Measurements from ENCODE around the gene PMM2.

The PMM2 gene

DNA sequence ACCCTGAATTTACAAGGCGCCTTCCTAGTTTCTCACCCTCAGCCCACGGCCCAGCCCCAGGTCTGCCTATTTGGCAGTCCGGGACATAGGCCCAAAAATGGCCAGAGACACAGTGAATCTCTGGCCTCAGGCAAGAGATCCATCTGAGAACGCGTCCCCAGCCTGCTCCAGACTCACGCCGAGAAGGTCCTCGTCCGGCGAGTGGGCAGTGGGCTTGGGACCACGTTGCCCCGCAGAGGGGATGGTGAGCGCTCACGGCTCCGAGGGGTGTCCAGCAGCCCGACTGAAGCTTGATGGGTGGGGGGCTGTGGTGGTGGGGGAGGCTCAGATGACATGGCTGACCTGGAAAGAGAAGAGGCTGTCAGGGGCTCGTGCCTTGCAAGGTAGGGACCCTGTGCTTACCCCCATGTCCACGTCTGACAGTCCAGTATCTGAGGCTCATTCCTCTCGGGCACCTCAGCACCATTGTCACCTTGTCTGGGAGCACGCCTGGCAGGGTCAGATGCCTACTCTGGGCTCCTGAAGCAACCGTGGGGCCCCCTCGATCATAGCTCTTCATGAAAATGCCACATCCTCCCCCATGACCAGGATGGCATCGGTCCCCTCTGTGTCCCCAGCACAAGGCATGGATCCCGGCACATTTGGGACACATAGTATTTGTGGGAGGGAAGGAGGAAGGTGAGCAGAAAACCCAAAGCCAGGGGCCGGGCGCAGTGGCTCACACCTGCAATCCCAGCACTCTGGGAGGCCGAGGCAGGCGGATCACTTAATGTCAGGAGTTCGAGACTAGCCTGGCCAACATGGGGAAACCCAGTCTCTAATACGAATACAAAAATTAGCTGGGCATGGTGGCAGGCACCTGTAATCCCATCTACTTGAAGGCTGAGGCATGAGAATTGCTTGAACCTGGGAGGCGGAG is 61.6 kb downstream of the PMM2 start:
- Histone ChIP-seq H3K36me3 (ENCODE audit: insufficient read depth, low read length) (peaks cover 90% of the 10 kb centered on the region), H3K9me3 (ENCODE audit: insufficient read depth, low read length, severe bottlenecking) (no peaks in the 10 kb centered on the region), H3K79me2 (ENCODE audit: insufficient read depth, low read length) (peaks cover 98% of the 10 kb centered on the region), H4K20me1 (ENCODE audit: insufficient read depth, low read length) (peaks cover 90% of the 10 kb centered on the region), H2AFZ (ENCODE audit: low read depth, low read length) (no peak overlapping the region), H3K4me1 (ENCODE audit: insufficient read depth, low read length) (peaks cover 43% of the 10 kb centered on the region), H3K4me3 (ENCODE audit: low read depth in 1 of 2, low read length in 2 of 2) (no peak overlapping the region), H3K27ac (ENCODE audit: low read length) (peak overlapping the region; percentile 18; the same call in 1 of the 2 replicates), H3K4me2 (ENCODE audit: insufficient read depth, low read length) (no peak overlapping the region; the same call in 1 of the 2 replicates), H3K27me3 (ENCODE audit: insufficient read depth, low read length, poor library complexity) (no peaks in the 10 kb centered on the region), H3K9ac (ENCODE audit: low read depth, low read length) (no peak overlapping the region)
- no peak for DNase-seq
- TF ChIP-seq CTCF (IDR thresholded peaks at IDR 0.05; ENCODE audit: borderline replicate concordance, extremely low read depth, low read length, poor library complexity, severe bottlenecking): no peak
- no peak for TF ChIP-seq EZH2 (IDR thresholded peaks at IDR 0.05; ENCODE audit: borderline replicate concordance, low read depth, low read length, severe bottlenecking)
- ATAC-seq (ENCODE audit: insufficient read depth, low read depth): no peak

DNA sequence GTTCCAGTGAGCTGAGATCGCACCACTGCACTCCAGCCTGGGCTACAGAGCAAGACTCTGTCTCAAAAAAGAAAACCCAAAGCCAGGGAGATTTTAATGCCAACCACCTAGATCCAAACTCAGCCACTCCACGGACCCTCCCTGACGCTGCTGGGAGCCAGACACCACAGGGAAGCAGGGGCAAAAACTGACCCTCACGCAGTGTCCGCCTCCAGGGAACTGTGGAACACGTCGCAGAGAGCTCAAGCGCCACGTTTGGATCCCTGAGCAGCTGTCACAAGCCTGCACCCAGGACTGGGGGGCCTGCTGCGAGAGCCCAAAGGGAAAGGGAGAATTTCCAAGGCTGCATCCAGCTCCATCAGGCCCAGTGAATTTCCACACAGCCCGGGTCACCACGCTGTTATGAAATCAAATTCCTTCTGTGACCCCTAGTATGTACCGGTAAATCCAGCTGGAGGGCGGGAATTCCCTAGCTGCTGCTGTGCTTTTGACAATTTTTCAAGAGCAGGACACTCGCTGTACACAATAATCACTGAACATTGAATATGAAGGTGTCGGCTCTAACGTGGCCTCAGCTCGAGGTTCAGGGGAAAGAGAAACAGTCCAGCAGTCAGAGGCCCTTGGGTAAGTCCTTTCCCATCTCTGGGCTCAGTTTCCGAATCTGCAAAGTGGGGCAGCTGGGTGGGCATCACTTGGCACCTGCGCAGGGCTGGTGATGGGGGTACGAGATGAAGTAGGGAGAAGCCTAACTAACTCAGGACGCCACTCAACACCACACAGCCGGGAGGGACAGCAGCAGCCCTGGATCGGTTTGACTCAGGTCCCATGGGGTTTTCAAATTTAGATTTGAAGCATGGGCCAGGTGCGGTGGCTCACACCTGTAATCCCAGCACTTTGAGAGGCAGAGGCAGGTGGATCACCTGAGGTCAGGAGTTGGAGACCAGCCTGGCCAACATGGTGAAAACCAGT is 62.6 kb downstream of the PMM2 start:
- Histone ChIP-seq H3K9ac (ENCODE audit: low read depth, low read length) (no peak overlapping the region), H3K27ac (ENCODE audit: low read length) (no peak overlapping the region), H4K20me1 (ENCODE audit: insufficient read depth, low read length) (peaks cover 91% of the 10 kb centered on the region), H3K79me2 (ENCODE audit: insufficient read depth, low read length) (peaks cover 98% of the 10 kb centered on the region), H3K4me3 (ENCODE audit: low read depth in 1 of 2, low read length in 2 of 2) (no peak overlapping the region), H3K9me3 (ENCODE audit: insufficient read depth, low read length, severe bottlenecking) (no peaks in the 10 kb centered on the region), H3K4me2 (ENCODE audit: insufficient read depth, low read length) (0 out of 2 replicates have a peak overlapping the region, but pooled peaks have one; percentile 5), H3K27me3 (ENCODE audit: insufficient read depth, low read length, poor library complexity) (no peaks in the 10 kb centered on the region), H3K36me3 (ENCODE audit: insufficient read depth, low read length) (peaks cover 90% of the 10 kb centered on the region), H2AFZ (ENCODE audit: low read depth, low read length) (no peak overlapping the region), H3K4me1 (ENCODE audit: insufficient read depth, low read length) (peaks cover 52% of the 10 kb centered on the region)
- no peak for TF ChIP-seq EZH2 (IDR thresholded peaks at IDR 0.05; ENCODE audit: borderline replicate concordance, low read depth, low read length, severe bottlenecking)
- TF ChIP-seq CTCF (IDR thresholded peaks at IDR 0.05; ENCODE audit: borderline replicate concordance, extremely low read depth, low read length, poor library complexity, severe bottlenecking): no peak
- DNase-seq (no peak), ATAC-seq (ENCODE audit: insufficient read depth, low read depth) (no peak)

DNA sequence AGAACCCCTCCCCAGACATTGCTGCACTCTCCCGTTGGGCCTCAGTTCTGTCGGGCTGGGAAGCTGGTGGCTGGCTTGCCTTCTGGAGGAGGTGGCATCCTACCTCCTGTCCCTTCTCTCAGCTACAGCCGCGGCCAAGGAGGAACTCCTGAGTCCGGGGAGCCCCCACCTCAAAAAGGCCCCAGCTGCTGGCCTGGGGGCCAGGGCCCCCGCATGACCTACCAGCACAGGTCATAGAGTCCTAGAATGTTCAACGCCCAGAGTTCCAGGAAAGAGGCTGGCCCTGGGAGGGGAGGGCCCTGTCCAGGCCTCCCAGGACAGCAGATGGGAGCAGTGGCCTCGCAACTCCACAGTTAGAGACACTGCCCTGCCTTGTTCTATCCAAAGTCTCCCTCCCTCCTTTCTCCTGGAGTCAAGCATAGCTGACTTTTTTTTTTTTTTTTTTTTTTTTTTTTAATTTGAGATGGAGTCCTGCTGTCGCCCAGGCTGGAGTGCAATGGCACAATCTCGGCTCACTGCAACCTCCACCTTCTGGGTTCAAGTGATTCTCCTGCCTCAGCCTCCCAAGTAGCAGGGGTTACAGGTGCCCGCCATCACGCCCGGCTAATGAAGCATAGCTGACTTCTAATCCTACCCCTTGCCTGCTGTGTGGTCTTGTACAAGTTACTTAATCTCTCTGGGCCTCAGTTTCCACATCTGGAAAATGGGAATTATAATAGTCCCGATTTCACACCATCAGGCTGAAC is 64.1 kb downstream of the PMM2 start:
- H3K27me3 ChIP-seq (ENCODE audit: insufficient read depth, low read length, poor library complexity): no peaks in the 10 kb centered on the region
- H3K79me2 ChIP-seq (ENCODE audit: insufficient read depth, low read length): peaks cover 98% of the 10 kb centered on the region
- DNase-seq (no peak), ATAC-seq (ENCODE audit: insufficient read depth, low read depth) (no peak)
- peak overlapping the region; percentile 26; the same call in 1 of the 2 replicates for H3K4me2 ChIP-seq (ENCODE audit: insufficient read depth, low read length)
- H3K36me3 ChIP-seq (ENCODE audit: insufficient read depth, low read length): peaks cover 90% of the 10 kb centered on the region
- peak overlapping the region; percentile 47 for H3K27ac ChIP-seq (ENCODE audit: low read length)
- H3K4me3 ChIP-seq (ENCODE audit: low read depth in 1 of 2, low read length in 2 of 2): no peak overlapping the region
- no peak overlapping the region for H3K9ac ChIP-seq (ENCODE audit: low read depth, low read length)
- H3K9me3 ChIP-seq (ENCODE audit: insufficient read depth, low read length, severe bottlenecking): no peaks in the 10 kb centered on the region
- H2AFZ ChIP-seq (ENCODE audit: low read depth, low read length): no peak overlapping the region
- TF ChIP-seq CTCF (IDR thresholded peaks at IDR 0.05; ENCODE audit: borderline replicate concordance, extremely low read depth, low read length, poor library complexity, severe bottlenecking): no peak
- no peak for TF ChIP-seq EZH2 (IDR thresholded peaks at IDR 0.05; ENCODE audit: borderline replicate concordance, low read depth, low read length, severe bottlenecking)
- peaks cover 91% of the 10 kb centered on the region for H4K20me1 ChIP-seq (ENCODE audit: insufficient read depth, low read length)
- H3K4me1 ChIP-seq (ENCODE audit: insufficient read depth, low read length): peaks cover 68% of the 10 kb centered on the region
